TTC549 (cell line): ENCODE results near the gene CLEC17A.
"Not testable (repeated sequence)": the region's sequence is repeated elsewhere in the genome, so short reads cannot be mapped to it uniquely, and the experiment has no call there.

Experiments
- FAIRE-seq: peaks from 2 replicates; lab custom pipeline; 2012; peaks lifted over from hg19 to GRCh38; lab: Jason Lieb, UNC

Gene CLEC17A

GRCh38 chr19:14580623-14581237, 2.2 kb upstream of the CLEC17A start:
- no peak for FAIRE-seq

GRCh38 chr19:14584372-14584771, 1.5 kb downstream of the CLEC17A start:
- not testable (repeated sequence) for FAIRE-seq

DNA sequence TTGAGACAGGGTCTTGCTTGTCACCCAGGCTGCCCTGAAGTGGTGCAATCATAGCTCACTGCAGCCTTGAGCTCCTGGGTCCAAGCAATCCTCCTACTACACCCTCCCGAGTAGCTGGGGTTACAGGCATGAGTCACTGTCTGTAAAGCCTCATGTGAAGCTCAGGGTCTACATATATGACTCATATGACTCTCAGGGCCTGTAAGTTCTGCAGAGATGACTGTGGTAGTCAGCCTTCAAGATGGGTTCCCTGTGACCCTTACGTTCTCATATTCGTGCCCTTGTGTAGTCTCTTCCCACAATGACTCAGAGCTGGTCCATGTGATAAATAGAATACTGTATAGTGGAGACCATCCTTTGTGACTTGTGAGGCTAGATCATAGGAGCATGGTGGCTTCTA, 2.3 kb downstream of the CLEC17A start:
- not testable (repeated sequence) for FAIRE-seq

DNA sequence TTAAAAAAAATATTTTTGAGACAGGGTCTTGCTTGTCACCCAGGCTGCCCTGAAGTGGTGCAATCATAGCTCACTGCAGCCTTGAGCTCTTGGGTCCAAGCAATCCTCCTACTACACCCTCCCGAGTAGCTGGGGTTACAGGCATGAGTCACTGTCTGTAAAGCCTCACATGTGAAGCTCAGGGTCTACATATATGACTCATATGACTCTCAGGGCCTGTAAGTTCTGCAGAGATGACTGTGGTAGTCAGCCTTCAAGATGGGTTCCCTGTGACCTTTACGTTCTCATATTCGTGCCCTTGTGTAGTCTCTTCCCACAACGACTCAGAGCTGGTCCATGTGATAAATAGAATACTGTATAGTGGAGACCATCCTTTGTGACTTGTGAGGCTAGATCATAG, 6.5 kb downstream of the CLEC17A start:
- FAIRE-seq = not testable (repeated sequence)

DNA sequence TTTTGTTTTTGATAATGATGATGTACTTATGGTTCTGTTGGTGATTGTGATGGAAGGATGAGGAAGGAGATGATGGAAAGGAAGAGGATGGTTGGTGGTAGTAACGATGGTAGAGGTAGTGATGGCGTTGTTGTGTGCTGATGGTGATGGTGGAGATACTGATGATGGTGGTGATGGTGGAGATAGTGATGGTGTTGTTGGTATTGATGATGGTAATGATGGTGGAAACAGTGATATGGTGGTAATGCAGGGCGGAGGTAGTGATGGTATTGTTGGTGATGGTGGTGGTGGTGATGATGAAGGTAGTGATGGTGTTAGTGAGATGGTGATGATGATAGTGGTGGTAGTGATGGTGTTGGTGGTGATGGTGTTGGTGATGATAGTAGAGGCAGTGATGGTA, 12.7 kb downstream of the CLEC17A start:
- no peak for FAIRE-seq

DNA sequence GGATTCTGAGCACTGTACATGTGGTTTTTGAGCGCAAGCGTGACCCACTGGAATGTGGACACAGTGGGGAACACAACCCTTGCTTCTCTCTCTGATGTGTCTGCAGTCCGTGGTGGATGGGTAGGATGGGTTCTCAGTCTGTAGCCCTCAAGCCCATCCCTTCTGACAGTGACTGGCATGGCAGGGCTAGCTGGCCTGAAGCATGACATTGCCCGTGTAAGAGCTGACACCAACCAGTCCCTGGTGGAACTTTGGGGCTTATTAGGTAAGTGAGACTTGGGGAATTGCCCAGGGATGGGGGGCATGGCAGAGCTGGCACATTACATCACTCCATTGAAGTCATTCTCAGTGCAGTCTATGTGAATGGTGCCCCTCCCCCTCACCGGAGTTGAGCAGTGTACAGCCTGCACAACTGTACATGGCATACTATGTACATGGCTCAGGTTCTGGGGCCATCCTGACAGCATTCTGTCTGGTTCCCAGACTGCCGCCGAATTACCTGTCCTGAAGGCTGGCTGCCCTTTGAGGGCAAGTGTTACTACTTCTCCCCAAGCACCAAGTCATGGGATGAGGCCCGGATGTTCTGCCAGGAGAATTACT, 16.8 kb downstream of the CLEC17A start:
- FAIRE-seq = no peak

- FAIRE-seq = no peak
These were observed 21.1 kb downstream of the CLEC17A start for GRCh38 chr19:14603990-14604387.

DNA sequence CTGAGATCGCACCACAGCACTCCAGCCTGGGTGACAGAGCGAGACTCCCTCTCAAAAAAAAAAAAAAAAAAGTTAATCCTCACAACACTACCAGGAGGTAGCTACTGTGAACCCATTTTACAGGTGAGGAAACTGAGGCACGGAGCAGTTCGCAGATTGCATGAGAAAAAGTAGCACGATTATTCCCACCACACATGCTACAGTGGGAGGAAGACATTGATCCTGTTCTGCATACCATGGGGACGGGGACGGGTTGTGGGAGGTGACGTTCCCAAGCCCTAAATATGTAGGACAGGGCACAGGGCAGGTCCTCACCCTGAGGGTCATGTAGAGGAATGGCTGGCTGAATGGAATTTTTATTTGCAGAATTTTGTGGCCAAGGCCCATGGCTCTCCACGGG, 23.7 kb downstream of the CLEC17A start:
- no peak for FAIRE-seq

- no peak for FAIRE-seq
These were observed 28.2 kb downstream of the CLEC17A start for GRCh38 chr19:14611051-14611450.

DNA sequence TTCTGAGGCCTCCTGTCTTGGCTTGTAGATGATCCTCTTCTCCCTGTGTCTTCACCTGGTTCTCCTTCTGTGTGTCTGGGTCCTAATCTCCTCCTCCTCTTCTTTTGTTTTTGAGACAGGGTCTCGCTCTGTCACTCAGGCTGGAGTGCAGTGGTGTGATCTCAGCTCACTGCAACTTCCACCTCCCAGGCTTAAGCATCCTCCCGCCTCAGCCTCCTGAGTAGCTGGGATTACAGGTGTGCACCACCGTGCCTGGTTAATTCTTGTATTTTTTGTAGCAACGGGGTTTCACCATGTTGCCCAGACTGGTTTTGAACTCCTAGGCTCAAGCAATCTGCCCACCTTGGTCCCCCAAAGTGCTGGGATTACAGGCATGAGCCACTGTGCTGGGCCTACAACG, 29.4 kb downstream of the CLEC17A start:
- FAIRE-seq = not testable (repeated sequence)

- no peak for FAIRE-seq
These were observed 29.8 kb downstream of the CLEC17A start for GRCh38 chr19:14612657-14613056.

DNA sequence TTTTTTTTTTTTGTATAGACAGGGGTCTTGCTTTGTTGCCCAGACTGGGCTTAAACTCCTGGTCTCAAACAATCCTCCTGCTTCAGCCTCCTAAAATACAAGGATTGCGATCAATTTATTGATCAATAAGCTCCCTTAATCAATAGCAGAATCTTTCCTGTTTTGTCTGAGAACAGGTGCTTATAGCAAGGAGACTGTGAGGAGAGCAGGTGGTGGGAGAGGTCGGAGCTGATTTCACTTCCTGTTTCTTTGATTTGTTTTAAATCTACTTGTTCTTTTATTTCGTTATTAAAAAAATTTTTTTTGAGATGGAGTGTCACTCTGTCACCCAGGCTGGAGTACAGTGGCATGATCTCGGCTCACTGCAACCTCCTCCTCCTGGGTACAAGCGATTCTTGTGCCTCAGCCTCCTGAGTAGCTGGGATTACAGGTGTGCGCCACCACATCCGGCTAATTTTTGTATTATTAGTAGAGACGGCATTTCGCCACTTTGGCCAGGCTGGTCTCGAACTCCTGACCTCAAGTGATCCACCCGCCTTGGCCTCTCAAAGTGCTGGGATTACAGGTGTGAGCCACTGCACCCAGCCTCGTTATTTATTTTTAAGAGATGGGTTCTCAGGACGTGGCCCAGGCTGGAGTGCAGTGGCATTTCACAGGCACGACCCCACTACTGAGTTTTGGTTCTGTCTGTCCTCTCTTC, 30.7 kb downstream of the CLEC17A start:
- FAIRE-seq = not testable (repeated sequence)

DNA sequence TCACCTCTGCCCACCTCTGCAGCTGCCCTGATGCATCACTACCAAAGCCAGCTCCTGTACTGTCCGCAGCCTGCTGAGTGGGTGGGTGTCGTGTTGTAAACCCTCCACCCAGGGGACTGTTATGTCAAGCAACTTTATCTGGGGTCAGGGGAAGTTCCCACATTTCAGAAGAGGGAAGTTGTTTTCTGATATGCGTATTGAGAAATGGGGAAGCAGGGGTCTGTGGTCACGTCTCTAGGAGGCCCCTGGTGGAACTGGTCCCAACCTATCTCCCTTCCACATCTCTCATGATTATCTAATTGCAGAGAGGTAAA, 31.2 kb downstream of the CLEC17A start:
- no peak for FAIRE-seq

GRCh38 chr19:14615623-14616022, 32.7 kb downstream of the CLEC17A start:
- FAIRE-seq = no peak

DNA sequence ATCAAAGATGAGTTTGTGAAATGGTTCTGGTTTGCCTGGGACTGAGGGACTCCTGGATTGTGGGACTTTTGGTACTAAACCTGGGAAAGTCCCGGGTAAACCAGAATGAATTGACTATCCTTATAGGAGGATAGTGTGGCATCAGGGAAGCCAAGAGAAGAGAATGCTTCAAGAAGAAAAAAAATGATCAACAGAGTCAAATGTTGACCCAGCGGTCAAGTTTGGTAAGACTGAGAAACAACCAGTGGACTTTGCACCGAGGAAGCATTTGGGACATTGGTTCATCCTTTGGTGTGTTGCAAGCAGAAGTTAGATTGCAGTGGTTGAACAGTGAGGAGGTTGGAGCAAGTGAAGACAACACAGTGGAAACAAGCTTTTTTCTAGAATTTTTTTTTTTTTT, 33.5 kb downstream of the CLEC17A start:
- FAIRE-seq = no peak

DNA sequence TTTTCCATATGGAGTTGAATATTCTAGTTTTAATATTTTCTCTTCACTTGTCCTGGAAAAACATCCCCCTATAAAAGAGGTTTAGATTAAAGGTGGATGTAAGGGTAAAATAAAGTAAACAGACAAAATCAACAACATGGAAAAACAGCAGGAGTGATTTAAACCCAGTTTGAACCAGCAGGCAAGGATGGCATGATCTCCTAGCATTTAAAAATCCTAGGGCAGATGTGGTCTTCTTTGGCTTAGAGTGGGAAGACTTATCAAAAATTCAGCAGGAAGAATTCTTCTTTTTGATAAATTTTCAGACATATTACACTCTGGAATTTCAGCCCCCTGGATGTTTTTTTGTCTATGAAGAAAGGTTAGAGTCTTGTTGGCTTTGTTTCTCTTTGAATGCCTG, 36.5 kb downstream of the CLEC17A start:
- FAIRE-seq = no peak

DNA sequence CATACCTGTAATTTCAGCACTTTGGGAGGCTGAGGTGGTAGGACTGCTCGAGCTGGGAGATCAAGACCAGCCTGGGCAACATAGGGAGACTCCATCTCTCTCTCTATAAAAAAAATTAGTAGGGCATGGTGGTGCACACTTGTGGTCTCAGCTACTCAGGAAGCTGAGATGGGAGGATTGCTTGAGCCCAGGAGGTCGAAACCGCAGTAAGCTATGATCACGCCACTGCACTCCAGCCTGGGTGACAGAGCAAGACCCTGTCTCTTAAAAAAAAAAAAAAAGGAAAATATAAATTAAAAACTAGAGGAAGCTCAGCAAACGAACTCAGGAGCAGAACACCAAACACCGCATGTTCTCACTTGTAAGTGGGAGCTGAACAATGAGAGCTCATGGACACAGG, 41.6 kb downstream of the CLEC17A start:
- not testable (repeated sequence) for FAIRE-seq

DNA sequence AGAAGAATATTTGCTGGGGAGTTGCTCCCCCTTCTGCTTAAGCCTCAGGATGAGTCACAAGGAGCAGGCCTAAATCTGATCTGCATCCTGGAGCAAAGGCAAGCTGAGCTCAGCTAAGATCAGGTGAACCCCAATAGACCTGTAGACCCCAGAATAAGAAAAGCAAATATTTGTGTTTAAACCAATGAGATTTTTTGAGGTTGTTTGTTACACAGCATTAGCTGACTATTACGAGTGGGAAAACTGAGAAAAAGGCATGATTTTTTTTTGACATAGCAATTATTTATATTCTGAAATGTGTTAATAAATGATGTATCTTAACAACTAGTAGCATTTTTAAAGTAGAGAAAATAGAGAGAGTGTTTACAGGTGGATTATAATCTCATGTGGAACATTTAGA, 46.7 kb downstream of the CLEC17A start:
- no peak for FAIRE-seq

GRCh38 chr19:14632286-14632685, 49.4 kb downstream of the CLEC17A start:
- peak; percentile 82 for FAIRE-seq

GRCh38 chr19:14639536-14640277, 56.8 kb downstream of the CLEC17A start:
- FAIRE-seq = no peak

DNA sequence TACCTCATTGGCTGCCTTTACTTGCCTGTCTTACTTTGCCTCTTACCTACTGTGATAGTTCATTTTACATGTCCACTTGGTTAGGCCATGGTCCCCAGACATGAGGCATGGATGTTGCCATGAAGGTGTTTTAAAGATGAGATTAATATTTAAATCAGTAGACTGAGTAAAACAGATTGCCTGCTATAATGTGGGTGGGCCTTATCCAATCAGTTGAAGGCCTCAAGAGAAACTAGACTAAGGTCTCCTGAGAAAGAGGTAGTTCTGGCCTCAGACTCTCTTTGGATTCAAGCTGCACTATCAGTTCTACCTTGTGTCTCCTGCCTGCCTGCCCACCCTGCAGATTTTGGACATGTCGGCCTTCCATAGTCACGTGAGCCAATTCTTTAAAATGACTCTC, 65.6 kb downstream of the CLEC17A start:
- FAIRE-seq = no peak

DNA sequence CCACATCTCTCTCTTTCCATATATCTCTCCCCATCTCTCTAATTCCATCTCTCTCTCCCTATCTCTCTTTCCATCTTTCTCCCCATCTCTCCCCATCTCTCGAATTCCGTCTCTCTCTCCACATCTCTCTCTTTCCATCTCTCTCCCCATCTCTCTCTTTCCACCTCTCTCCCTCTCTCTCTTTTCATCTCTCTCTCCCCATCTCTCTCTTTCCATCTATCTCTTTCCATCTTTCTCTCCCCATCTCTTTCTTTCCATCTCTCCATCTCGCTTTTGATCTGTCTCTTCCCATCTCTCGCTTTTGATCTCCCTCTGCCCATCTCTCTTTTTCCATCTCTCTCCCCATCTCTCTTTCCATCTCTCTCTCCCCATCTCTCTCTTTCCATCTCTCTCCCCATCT, 66.1 kb downstream of the CLEC17A start:
- no peak for FAIRE-seq

DNA sequence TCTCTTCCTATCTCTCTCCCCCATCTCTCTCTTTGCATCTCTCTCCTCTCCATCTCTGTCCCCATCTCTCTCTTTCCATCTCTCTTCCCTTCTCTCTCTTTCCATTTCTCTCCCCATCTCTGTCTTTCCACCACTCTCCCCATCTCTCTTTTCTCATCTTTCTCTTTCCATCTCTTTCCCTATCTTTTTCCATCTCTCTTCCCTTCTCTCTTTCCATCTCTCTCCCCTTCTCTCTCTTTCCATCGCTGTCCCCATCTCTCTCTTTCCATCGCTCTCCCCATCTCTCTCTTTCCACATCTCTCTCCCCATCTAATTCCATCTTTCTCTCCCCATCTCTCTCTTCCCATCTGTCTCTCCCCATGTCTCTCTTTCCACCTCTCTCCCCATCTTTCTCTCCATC, 67.3 kb downstream of the CLEC17A start:
- no peak for FAIRE-seq
